Keratinocyte (primary cell): ENCODE measurements around the gene AKIRIN1. TPM values are rescaled to one million over a fixed set of nuclear protein-coding genes. Genes with fewer than 3 reads are reported as not detected.

Experiments used
- polyA plus RNA-seq, 5 experiments: library from polyadenylated mRNA; depleted of rRNA in 3 of 5; stranded (reverse) in 3 of 5; stranded (forward) in 1 of 5; unstranded in 1 of 5; fragments of >200 nt; gene quantifications; 1 replicate in 1 of 5; 2 replicates in 3 of 5; 3 replicates in 1 of 5; pipeline versions ENCODE4 v1.2.1 to v1.2.3, GENCODE V29; 2011 to 2012; ENCODE audit warnings: missing spikeins in 2 of 5, low read depth in 1 of 5, low replicate concordance in 1 of 5
- small RNA-seq, 3 experiments: library from RNA; depleted of rRNA; stranded (forward); fragments of <200 nt; gene quantifications; one replicate each; pipeline ENCODE3, GENCODE V24; 2012; ENCODE audit warnings: low read depth in 3 of 3, low replicate concordance in 1 of 3; ENCODE audit not compliant: insufficient read length in 3 of 3

Gene AKIRIN1
- polyA plus RNA-seq, 1 donor (not counting 4 experiments of a cell fraction or from before 2014, with no cell fraction given): 111 TPM

Small RNA genes lying within 50 kb of the gene (small RNA-seq; reads per million reads assigned to genes)
- gene RF00019: 0 reads per million in 3 experiments

Other genes starting within 250 kb of the AKIRIN1 start
- 28.8 to 37.8 TPM (median 29.0 TPM) in 3 replicates for gene RRAGC, start 131.5 kb upstream of the AKIRIN1 start, polyA plus RNA-seq
- 22.4 to 39.9 TPM (median 23.9 TPM) in 3 replicates for gene MYCBP, start 117.9 kb upstream of the AKIRIN1 start, polyA plus RNA-seq
- 0.11 to 0.45 TPM (median 0.38 TPM) in 3 replicates for gene GJA9, start 109.7 kb upstream of the AKIRIN1 start, polyA plus RNA-seq
- 5.4 to 9.2 TPM (median 7.9 TPM) in 3 replicates for gene RHBDL2, start 49.4 kb upstream of the AKIRIN1 start, polyA plus RNA-seq
- gene NDUFS5, start 35.1 kb downstream of the AKIRIN1 start, polyA plus RNA-seq: 709 to 977 TPM (median 742 TPM) in 3 replicates
- gene MACF1, start 213.4 kb downstream of the AKIRIN1 start, polyA plus RNA-seq: 84.8 to 111 TPM (median 96.9 TPM) in 3 replicates